Measurements from ENCODE around the gene COQ8A.

The COQ8A gene

DNA sequence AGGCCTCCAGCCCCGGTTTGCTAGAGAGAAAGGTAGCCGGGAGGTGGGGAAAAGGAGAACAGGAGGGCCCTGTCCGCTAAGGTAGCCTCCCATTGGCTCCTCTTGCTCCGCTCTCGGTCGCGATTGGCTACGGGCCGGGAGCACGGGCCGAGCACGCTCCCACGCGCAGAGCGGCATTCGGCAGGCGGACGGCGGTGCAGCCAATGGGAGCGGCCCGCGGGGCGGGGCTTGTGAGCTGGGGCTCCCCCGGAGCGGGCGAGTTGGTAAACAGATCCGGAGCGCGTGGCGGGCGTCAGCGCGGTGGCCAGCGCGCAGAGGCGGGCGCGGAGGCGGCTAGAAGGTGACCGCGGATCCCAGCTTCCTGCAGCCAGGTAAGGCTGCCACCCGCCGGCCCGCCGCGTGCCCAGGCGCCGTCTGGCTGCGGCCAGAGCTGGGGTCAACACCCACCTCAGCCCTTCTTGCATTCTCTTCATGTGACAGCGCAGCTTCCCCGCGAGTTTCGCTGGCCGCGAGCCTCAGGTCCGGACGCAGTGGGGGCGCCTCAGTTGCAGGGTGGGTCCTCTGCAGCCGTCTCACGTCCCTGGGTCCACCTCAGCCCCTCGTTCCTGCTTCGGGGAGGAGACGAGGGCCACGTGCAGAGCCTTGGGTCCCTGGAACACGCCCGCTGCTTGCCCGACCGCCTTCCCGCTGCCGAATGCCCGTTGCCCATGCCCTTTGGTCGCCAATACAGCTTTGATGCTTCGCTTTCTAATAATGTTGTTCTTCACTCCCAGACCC lies at the start of gene COQ8A:
Gene COQ8A (plus strand): TSS at position 266 of the 777 bp plus-strand sequence. CDS start 21,092 bp downstream, outside the sequence.
- DNase-seq, result peak; percentile 99

DNA sequence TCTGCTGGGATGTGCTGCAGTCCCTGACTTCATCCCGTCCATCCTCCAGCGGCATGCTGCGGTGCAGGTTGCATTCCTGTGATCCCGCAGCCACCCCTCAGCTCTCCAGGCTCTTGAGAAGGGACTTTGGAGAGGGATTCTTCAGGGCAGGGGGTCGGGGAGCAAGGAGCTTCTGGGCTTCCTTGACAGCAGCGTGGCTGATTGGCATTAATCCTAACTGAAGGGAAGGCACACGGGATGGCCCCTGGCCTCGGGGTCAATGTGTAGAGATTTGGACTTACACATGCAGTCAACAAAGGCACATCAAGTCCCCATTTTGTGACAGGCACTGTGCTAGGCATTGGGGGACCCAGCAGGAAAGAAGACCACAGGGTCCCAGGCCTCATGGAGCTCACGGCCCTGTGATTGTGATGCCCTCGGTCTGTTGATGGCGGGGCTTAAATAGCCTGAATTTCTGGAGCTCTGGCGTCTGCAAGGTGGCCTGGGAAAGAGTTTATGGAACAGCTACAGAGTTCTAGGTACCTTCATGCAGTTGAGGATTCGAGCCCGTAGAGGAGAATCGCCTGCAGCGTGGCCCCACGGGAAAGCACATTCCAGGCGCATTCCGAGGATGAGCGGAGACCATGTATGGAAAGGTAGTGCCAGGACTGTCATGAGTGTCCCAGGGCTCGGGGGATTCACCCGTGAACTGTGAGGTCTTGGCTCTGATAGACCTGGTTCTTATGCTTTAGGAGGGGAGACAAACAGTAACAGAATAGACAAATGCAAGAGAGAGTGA lies 49.6 kb upstream of the COQ8A start:
- no peak for DNase-seq

DNA sequence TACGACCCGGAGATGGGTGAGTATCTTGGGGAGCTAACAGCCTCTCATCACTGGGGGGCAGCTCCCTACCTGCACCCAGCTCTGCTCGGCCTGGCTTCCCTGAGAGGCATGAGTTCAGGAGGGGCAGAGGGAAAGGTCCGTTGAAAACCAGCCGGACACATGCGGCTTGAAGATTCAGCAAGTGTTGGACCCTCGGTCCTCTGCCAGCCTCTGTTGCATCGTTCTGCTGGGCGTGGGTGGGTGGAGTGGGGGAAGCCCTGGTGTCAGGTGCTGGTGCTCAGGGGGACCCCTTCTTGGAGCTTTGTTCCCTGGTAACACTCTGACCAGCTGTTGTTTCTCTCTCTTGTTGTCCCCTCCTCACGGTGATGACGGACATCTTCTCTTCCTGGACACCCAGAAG lies 48.7 kb upstream of the COQ8A start:
- no peak for DNase-seq

DNA sequence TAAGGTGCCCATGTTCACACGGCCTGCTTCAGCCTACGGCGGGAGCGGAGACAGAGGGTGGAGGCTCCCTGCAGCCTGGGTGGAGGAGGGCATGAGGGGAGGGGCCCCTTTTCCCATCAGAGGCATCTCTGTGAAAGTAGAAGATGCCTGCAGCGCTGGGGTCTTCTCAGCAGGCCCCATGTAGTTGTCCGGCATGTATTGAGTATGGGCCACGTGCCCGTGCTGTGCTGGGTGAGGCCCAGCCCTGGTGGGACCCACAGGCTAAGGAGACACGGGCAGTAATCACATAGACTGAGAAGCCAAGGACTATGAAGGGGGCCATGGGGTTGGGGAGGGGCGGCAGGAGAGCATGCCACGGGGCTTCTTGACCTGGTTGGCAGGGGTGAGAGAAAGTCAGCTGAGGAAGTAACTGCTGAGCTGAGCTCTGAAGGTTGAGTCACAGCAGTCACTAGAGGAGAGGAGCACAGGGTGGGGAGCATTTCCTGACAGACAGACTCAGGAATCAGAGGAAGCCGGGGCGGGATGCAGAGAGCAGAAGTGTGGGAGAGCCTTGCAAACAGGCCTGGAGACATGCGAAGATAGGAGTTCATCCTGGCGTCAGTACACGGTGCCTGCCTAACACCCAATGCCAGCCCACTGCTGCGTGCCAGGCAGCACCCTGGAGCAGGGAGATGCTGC lies 48.1 kb upstream of the COQ8A start:
- no peak for DNase-seq

DNA sequence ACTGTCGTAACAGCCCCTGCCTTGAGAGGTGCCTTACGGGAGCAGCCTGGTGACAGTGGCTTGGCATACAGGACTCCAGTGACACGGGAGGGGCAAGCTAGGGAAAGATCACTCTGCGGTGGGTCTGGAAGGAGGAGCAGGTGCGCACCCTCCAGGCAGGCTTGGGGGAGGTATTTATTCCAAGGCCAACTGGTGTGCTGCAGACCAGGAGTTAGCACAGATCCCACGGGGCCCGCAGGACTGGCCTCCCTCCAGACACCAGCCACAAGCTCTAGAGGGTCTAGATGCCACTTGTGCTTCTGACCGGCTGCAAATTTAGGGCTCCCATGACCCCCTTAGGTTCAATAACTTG lies 47.6 kb upstream of the COQ8A start:
- no peak for DNase-seq

DNA sequence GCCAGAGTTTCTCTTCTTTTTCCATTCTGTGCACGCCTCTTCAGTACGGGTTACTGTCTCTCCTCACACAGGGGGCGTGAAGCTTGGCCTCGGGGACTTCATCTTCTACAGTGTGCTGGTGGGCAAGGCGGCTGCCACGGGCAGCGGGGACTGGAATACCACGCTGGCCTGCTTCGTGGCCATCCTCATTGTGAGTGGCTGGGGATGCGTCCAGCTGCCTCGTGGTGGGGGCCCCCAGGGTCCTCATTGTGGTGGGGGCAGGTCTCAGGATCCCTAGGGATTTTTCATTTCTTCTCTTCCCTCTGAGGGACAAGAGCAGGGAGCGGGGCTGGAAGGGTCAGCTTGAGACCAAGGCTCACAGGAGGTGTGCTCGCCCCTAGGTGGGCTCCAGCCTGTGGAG lies 46.2 kb upstream of the COQ8A start:
- no peak for DNase-seq

DNA sequence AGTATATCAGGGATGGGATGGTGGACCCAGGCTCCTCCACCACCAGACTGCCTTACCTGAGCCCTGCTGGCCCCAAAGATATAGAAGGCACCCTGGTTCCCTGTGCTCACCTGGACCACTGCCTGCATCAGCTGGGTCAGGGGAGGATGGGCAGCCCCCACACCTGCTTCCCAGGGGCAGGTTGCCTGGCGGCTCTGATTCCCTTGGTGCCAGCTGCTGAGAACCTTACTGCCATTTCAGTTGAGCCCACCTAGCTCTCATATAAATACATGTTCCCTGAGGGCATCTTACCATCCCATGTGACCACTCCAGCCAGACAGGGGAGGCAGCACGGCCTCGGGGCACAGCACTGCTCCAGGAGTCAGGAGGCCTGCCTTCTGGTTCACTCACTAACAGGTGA lies 45.3 kb upstream of the COQ8A start:
- no peak for DNase-seq

DNA sequence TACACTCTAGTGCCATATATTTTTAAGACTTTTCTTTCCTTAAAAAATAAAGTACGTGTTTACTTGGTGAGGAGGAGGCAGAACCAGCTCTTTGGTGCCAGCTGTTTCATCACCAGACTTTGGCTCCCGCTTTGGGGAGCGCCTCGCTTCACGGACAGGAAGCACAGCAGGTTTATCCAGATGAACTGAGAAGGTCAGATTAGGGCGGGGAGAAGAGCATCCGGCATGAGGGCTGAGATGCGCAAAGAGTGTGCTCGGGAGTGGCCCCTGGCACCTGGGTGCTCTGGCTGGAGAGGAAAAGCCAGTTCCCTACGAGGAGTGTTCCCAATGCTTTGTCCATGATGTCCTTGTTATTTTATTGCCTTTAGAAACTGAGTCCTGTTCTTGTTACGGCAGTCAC lies 44.5 kb upstream of the COQ8A start:
- DNase-seq, result no peak

DNA sequence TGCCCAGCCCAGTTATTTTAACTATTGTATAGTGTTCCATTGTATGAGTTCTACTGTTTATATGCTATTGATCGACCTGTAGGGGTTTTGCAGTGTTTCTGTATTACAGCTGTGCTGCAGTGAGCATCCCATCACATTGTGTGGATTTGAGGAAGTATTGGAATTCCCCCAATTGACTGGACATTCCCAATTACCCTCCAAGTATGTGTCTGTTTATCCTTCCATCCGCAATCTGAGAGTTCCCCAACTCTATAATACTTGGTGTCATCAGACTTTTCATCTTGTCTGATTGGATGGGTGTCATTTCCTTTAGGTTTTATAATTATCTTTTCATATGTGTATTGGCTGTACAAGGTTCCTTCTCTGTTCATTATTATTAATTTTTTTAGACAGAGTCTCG lies 41.8 kb upstream of the COQ8A start:
- DNase-seq, result no peak

DNA sequence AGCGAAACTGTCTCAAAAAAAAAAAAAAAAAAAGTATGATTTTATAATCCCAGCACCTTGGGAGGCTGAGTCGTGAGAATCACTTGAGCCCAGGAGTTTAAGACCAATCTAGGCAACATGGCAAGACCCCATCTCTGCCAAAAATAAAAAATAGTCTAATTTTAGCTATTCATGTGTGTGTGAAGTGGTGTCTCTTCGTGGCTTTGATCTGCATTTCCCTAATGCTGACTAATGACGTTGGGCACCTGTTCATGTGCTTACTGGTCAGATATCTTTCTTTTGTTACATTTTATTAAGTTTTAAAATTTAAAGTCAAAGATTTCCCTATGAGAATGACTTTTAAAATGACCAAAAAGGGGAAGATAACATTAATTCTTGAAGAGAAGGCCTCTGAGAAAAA lies 38.7 kb upstream of the COQ8A start:
- DNase-seq, result no peak

DNA sequence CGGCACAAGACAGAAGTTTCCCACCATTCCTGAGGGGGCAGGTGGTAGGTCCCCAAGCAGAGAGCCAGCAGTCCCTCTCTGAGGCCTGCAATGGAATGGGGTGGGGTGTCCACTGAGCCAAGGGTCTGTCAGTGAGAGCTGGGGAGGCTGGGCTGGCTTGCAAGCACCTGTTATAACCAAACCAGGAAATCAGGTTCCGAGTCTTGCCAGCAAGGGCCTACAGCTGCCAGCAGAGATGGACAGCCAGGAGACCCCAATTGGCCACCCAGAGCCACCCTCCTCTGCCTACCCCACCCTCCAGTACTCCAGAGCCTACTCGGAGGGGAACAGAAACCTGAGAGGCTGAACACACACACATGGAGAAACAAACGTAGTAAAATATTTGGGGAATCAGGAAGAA lies 37.5 kb upstream of the COQ8A start:
- DNase-seq, result peak; percentile 30

DNA sequence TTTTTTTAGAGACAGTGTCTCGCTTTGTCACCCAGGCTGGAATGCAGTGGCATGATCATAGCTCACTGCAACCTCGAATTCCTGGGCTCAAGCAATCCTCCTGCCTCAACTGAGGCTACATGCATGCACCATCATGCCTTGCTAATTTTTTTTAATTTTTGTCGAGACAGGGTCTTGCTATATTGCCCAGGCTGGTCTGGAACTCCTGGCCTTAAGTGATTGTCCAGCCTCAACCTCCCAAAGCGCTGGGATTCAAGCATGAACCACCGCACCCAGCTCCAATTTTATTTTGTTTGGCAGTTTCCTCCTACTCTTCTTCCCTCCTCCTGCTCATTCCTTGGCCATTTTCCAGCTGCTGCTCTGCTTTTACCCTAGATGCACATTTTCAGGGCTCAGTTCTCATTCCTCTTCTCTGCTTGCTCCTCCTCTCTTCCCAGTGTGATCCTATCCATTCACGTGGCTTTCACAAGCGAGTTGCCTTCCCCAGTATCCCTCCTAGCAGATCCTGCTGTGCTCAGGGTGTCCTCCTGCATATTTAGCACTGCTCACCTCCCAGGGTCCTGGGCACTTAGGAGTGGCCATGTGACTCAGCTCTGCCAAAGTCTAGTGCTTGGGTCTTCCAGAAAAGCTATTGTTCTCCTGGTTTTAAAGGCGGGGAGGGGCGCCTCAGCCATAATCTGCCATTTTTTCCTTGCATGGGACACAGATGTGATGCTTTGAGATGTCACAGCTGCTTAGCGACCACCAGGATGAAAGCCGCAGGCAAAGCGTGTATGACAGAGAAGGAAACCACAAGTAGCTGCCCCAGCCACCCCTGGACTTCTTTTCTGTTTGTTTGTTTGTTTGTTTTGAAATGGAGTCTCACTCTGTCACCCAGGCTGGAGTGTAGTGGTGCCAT lies 36.0 kb upstream of the COQ8A start:
- DNase-seq, result no peak

DNA sequence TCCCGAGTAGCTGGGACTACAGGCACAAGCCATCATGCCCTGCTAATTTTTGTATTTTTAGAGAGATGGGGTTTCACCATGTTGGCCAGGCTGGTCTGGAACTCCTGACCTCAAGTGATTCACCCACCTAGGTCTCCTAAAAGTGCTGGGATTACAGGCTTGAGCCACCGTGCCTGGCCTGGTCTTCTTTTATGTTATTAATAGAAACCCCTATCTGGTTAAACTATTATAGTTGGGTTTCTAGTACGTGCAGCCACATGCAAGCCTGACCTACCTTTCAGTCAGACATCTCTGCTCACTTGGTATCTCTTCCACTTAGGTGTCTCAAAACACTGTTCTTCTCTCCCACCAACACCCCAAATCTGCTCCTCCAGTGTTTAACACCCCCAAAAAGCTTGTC lies 35.3 kb upstream of the COQ8A start:
- no peak for DNase-seq

DNA sequence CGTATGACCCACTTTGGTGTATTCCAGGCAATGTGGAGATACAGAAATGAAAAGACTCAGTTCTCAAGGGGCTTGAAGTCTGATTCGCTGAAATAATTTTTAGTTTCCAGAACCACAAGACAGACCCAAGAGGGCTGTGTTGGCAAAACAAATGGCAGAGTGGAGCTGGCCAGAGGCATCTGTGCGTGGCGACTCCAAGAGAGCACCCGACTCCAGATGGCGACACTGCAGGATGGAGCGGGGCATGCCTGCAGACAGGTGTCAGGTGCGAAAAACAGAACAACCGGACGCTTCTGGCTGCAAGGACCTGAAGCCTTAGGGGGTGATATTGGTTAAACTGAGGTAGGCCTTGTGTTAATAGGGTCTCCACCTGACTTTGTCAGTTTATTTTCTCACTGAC lies 31.7 kb upstream of the COQ8A start:
- no peak for DNase-seq

DNA sequence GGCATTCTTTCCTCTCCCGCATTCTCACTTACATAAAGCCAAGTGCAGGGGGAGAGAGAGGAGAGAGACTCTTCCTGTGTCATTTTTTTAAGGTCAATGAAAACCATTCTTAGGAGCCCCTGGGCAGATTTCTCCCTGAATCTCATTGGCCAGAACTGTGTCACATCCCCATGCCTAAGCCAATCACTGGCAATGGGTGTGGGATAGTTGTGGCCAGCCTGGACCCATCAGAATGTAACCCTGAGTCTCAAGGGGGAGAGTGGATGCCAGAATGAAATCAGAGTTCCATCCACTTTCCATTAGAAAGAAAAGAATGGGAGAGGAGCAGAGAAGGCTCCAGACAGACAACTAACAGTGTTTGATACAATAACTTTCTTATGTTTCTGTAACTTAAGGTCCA lies 31.2 kb upstream of the COQ8A start:
- no peak for DNase-seq

DNA sequence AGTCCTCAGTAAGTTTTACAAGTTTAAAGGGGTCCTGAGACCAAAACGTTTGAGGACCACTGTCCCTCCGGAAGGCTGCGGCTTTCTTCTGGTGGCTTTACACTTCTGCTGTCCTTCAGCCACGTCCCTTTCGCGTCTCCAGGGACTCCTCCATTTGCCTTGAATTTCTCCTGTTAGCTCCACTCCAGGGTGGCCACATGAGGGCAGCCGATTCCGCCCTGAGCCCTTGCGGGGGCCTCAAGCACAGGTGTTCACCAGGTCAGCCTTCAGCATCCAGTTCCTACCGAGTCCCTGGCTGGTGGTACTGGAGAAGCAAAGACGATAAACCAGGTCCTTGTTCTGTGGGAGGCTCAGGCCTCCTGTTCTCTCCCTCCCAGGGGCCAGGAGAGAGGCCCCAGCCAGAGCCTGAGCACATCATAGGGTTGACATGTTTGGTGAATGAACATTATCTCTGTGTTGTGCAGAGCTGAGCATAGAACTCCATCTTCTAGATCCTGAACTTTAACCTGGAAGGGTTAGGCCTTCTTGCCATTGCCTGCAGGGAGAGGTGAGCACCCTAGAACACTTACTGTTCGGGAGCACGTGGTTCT lies 27.4 kb upstream of the COQ8A start:
- DNase-seq, result peak; percentile 69

DNA sequence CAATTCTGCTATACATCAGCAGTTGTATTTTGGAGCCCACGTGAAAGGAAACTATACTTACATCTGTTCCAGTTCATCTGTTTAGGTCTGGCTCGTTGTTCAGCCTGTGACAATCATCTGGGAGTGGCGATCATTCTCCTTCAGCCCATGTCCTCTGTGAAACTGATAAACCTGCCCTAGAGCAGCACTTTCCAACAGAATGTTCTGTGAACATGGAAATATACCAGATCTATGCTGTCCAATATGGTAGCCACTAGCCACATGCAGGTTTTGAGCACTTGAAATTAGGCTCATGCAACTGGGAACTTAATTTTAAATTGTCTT lies 24.5 kb upstream of the COQ8A start:
- no peak for DNase-seq

DNA sequence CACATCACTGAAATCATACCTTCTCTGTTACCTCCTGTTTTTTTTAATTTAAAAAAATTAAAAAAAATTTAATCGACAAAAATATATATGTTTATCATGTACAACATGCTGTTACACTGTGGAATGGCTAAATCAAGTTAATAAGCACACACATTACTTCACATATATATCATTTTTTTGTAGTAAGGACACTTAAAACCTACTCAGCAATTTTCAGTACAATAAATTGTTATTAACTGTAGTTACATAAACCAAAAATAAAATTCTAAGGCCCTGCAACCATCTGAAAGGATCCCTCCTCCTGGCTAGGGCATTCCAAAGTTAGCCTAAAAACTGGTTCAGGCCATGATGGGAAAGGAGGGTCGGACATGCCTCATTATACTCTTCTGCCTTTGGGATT lies 23.6 kb upstream of the COQ8A start:
- no peak for DNase-seq

DNA sequence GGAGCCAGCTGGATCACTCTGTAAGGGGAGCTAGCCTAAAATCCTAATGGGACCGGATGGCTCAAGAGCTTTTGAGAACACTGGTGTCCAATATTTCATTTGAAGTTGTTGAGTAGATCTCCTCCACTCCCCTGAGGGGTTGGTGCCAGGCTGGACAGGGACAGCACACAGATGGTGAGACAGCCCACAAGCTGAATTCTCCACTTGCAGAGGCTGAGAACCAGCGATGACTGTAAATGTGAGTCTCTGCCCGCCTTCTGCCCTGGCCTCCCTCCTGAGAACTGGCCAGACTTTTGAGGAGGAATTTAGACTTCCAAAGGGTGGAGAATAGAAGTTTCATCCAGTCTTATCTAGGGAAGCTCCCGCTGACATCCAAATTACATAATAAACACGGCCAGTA lies 20.5 kb upstream of the COQ8A start:
- DNase-seq, result no peak

DNA sequence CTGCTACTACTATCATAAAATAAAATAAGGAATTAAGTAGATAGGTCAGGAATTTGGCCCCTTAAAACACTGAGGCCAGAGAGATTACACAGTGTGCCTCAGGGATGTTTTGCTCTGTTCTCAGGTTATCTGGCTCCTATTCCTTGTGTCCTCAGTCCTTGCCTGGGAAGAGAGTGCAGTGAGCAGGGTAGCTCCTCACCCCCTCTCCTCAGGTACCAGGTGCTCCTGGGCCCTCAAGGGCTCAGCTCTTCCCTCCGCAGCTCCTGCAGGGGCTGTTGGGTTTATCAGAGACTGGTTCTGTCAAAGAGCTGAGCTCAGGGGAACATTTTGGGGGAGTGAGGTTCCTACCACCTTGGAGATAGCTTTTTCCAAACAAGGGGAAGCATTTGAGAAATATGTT lies 20.1 kb upstream of the COQ8A start:
- no peak for DNase-seq

DNA sequence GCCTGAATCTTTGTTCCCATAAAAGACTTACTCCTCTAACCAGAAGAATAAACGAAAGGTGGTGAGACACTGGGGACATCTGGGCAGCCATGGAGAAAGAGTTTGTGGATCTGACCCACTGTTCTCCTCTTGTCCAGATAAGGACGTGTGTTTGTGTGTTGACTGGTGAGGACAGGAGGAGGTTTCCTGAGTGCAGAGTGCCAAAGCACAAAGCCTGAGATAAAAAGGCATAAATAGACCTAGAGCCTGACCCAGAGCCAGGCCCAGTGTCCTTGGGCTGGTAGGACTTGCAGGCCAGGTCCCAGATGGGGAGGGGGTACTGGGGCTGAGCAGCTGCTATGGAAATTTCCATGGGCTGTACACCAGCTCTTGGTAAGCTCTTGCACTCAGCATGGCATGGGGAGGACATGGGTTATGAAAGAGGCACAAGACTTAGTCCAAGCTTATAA lies 19.6 kb upstream of the COQ8A start:
- no peak for DNase-seq

DNA sequence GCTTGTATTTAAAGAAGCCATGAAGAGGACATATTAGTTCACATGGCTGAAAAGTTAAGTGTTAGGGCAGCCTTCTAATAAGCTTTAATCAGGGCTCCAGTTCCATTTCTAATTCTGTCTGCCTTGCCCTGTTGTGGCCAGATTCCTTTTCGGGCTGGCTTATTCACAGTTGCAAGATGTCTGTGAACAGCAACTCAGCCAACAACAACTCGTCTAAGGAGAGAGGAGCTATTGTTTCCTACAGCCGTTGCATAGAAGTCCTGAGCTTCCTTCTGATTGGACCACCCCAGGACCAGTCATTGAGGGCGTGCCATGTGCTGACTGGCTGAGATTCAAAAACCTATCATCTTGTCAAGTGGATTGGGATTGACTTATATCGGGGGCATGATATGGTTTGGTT lies 18.6 kb upstream of the COQ8A start:
- DNase-seq, result no peak

Measured in activated CD8-positive, alpha-beta memory T cell treated with anti-CD3 and anti-CD28 coated beads, Interleukin-2, amount 50 U/mL, for 48 hours (primary cell).